Esophagus (tissue), 2 donors: ENCODE results near the gene STX8. TPM values are rescaled to one million over a fixed set of nuclear protein-coding genes. Genes with fewer than 3 reads are reported as not detected.

Experiments used
- H3K27ac ChIP-seq, 2 donors: one replicate each; pipeline ENCODE4 v1.5.1; 2013; ENCODE audit warnings: low read depth in 2 of 2, mild to moderate bottlenecking in 2 of 2, inconsistent platforms in 1 of 2, low read length in 1 of 2, moderate library complexity in 1 of 2
- H3K27me3 ChIP-seq, 2 donors: one replicate each; pipeline ENCODE4 v1.6.1; 2013; ENCODE audit warnings: low read length in 2 of 2, control low read depth in 1 of 2, mild to moderate bottlenecking in 1 of 2; ENCODE audit not compliant: insufficient read depth in 2 of 2, control insufficient read depth in 1 of 2
- H3K36me3 ChIP-seq, 2 donors: one replicate each; pipeline ENCODE4 v1.6.1; 2013; ENCODE audit warnings: low read length in 1 of 2; ENCODE audit not compliant: control insufficient read depth in 2 of 2, insufficient read depth in 2 of 2
- H3K4me1 ChIP-seq, 2 donors: one replicate each; pipeline ENCODE4 v1.6.1; 2013; ENCODE audit warnings: low read length in 1 of 2; ENCODE audit not compliant: control insufficient read depth in 2 of 2, insufficient read depth in 2 of 2
- H3K4me3 ChIP-seq, 2 donors: one replicate each; pipeline ENCODE4 v1.5.1; 2013; ENCODE audit warnings: low read length in 2 of 2, mild to moderate bottlenecking in 2 of 2, low read depth in 1 of 2, moderate library complexity in 1 of 2
- H3K9me3 ChIP-seq, 2 donors: one replicate each; pipeline ENCODE4 v1.6.1; 2013; ENCODE audit warnings: mild to moderate bottlenecking in 2 of 2, low read depth in 1 of 2, low read length in 1 of 2, moderate library complexity in 1 of 2; ENCODE audit not compliant: control insufficient read depth in 2 of 2, insufficient read depth in 1 of 2
- WGBS, 2 donors: extraction: QIAGEN DNeasy Blood & Tissue Kit; methylation state at CpG; one replicate each; pipeline ENCODE4 v1.1.7; 2013; 5-methylcytosine and 5-hydroxymethylcytosine counted together
- polyA plus RNA-seq, 2 donors: library from polyadenylated mRNA; stranded (reverse); fragments of 200-250 nt; gene quantifications; one replicate each; pipeline ENCODE4 v1.2.3, GENCODE V29; 2013
- donor health status: healthy with polysubstance abuse.
- donor health status: Bipolar disorder and iron deficiency.

STX8 gene
- polyA plus RNA-seq, 2 donors = 37.0 to 44.8 TPM

GRCh38 chr17:9313346-9313745, 262.3 kb downstream of the STX8 start:
- Histone ChIP-seq H3K9me3 (no peaks in the 10 kb centered on the region), H3K4me1 (no peaks in the 10 kb centered on the region), H3K27ac (no peak overlapping the region), H3K36me3 (no peaks in the 10 kb centered on the region), H3K4me3 (no peak overlapping the region), H3K27me3 (no peaks in the 10 kb centered on the region)
- WGBS, 2 donors = 97 to 99% methylated on average over 4 of the region's 4 CpGs

GRCh38 chr17:9309216-9309615, 266.4 kb downstream of the STX8 start:
- Histone ChIP-seq H3K27me3 (no peaks in the 10 kb centered on the region), H3K27ac (no peak overlapping the region), H3K4me3 (no peak overlapping the region), H3K9me3 (no peaks in the 10 kb centered on the region), H3K4me1 (no peaks in the 10 kb centered on the region), H3K36me3 (no peaks in the 10 kb centered on the region)
- WGBS, 2 donors = 80 to 88% methylated on average over 6 of the region's 6 CpGs

- Histone ChIP-seq H3K36me3 (no peaks in the 10 kb centered on the region), H3K4me1 (no peaks in the 10 kb centered on the region), H3K27ac (no peak overlapping the region), H3K9me3 (no peaks in the 10 kb centered on the region), H3K27me3 (no peaks in the 10 kb centered on the region), H3K4me3 (no peak overlapping the region)
- WGBS, 2 donors = 76% methylated on average over 6 of the region's 6 CpGs
These were observed 267.6 kb downstream of the STX8 start for GRCh38 chr17:9308069-9308468.

GRCh38 chr17:9307313-9307998, 268.2 kb downstream of the STX8 start:
- H3K4me3 ChIP-seq = no peak overlapping the region
- 86 to 87% methylated on average over 7 of the region's 7 CpGs for WGBS, 2 donors
- H3K9me3 ChIP-seq = no peaks in the 10 kb centered on the region
- no peaks in the 10 kb centered on the region for H3K36me3 ChIP-seq
- H3K4me1 ChIP-seq = no peaks in the 10 kb centered on the region
- no peaks in the 10 kb centered on the region for H3K27me3 ChIP-seq
- no peak overlapping the region for H3K27ac ChIP-seq

- no peaks in the 10 kb centered on the region for H3K9me3 ChIP-seq
- H3K4me1 ChIP-seq = no peaks in the 10 kb centered on the region
- no peak overlapping the region for H3K27ac ChIP-seq
- no peaks in the 10 kb centered on the region for H3K36me3 ChIP-seq
- H3K27me3 ChIP-seq = no peaks in the 10 kb centered on the region
- WGBS, 2 donors = 76 to 84% methylated on average over 6 of the region's 6 CpGs
- H3K4me3 ChIP-seq = no peak overlapping the region
These were observed 269.5 kb downstream of the STX8 start for GRCh38 chr17:9306086-9306485.

- Histone ChIP-seq H3K36me3 (no peaks in the 10 kb centered on the region), H3K9me3 (no peaks in the 10 kb centered on the region), H3K4me3 (no peak overlapping the region), H3K27me3 (no peaks in the 10 kb centered on the region), H3K4me1 (no peaks in the 10 kb centered on the region), H3K27ac (no peak overlapping the region)
- 80 to 81% methylated on average over 7 of the region's 7 CpGs for WGBS, 2 donors
These were observed 275.9 kb downstream of the STX8 start for GRCh38 chr17:9299695-9300094.

- no peaks in the 10 kb centered on the region for H3K36me3 ChIP-seq
- no peaks in the 10 kb centered on the region for H3K9me3 ChIP-seq
- WGBS, 2 donors = 74 to 81% methylated on average over 5 of the region's 5 CpGs
- no peaks in the 10 kb centered on the region for H3K27me3 ChIP-seq
- no peaks in the 10 kb centered on the region for H3K4me1 ChIP-seq
- no peak overlapping the region for H3K4me3 ChIP-seq
- H3K27ac ChIP-seq = no peak overlapping the region
These were observed 276.8 kb downstream of the STX8 start for GRCh38 chr17:9298776-9299295.

GRCh38 chr17:9298135-9298534, 277.5 kb downstream of the STX8 start:
- no peak overlapping the region for H3K4me3 ChIP-seq
- H3K4me1 ChIP-seq = no peaks in the 10 kb centered on the region
- no peaks in the 10 kb centered on the region for H3K9me3 ChIP-seq
- H3K27me3 ChIP-seq = no peaks in the 10 kb centered on the region
- no peak overlapping the region for H3K27ac ChIP-seq
- WGBS, 2 donors = 78 to 81% methylated on average over 5 of the region's 5 CpGs
- H3K36me3 ChIP-seq = no peaks in the 10 kb centered on the region

GRCh38 chr17:9294661-9295210, 280.9 kb downstream of the STX8 start:
- WGBS, 2 donors = 73 to 78% methylated on average over 4 of the region's 4 CpGs
- no peak overlapping the region for H3K27ac ChIP-seq

GRCh38 chr17:9292561-9292941, 283.1 kb downstream of the STX8 start:
- Histone ChIP-seq H3K4me3 (no peak overlapping the region), H3K4me1 (peaks cover 0 to 2% of the 10 kb centered on the region in 2 donors), H3K36me3 (no peaks in the 10 kb centered on the region), H3K9me3 (no peaks in the 10 kb centered on the region), H3K27me3 (no peaks in the 10 kb centered on the region), H3K27ac (peak overlapping the region; percentile 5 to 14)
- 52 to 70% methylated on average over 2 of the region's 2 CpGs for whole genome bisulfite sequencing, 2 donors

More at GRCh38 chr17:9294661-9295210, 280.9 kb downstream of the STX8 start:
- peaks cover 0 to 2% of the 10 kb centered on the region in 2 donors for H3K4me1 ChIP-seq
- no peak overlapping the region for H3K4me3 ChIP-seq
- no peaks in the 10 kb centered on the region for H3K9me3 ChIP-seq
- H3K36me3 ChIP-seq = no peaks in the 10 kb centered on the region
- H3K27me3 ChIP-seq = no peaks in the 10 kb centered on the region
